H1 (cell line): ENCODE measurements around the gene OR5H6. TPM values are rescaled to one million over a fixed set of nuclear protein-coding genes. Genes with fewer than 3 reads are reported as not detected.

Experiments
- CTCF ChIA-PET: fragments of 300-600 bp; sonication (Branson Sonifier 250); formaldehyde crosslinking; loops from one replicate; lab custom pipeline; 2021; ENCODE audit not compliant: partially characterized antibody; lab: Charles Lee
- POLR2A ChIA-PET: fragments of 300-600 bp; sonication (Branson Sonifier 250); formaldehyde crosslinking; loops from one replicate; lab custom pipeline; 2021; ENCODE audit warnings: inconsistent platforms; ENCODE audit not compliant: partially characterized antibody; lab: Charles Lee
- DNase-seq, 2 experiments: peaks; one replicate each; pipeline versions ENCODE4 v3.0.0 to v3.0.0-alpha.2; 2010 to 2022; ENCODE audit warnings: low spot score in 2 of 2, low read depth in 1 of 2, mixed read lengths in 1 of 2
- FAIRE-seq: peaks from 2 replicates; lab custom pipeline; 2011; peaks lifted over from hg19 to GRCh38; lab: Jason Lieb, UNC
- H2AFZ ChIP-seq: 2 replicates; pipeline ENCODE4 v1.8.1; 2012; ENCODE audit warnings: low read length, inconsistent platforms
- H2AK5ac ChIP-seq: 2 replicates; pipeline ENCODE4 v1.6.1; 2013; ENCODE audit warnings: low read depth, low read length
- H2BK120ac ChIP-seq: replicated peaks from 2 replicates; pipeline ENCODE3; 2013; ENCODE audit warnings: low read depth, low read length, inconsistent platforms
- H2BK12ac ChIP-seq: 2 replicates; pipeline ENCODE4 v1.6.1; 2013; ENCODE audit warnings: low read depth, low read length
- H2BK15ac ChIP-seq: 2 replicates; pipeline ENCODE4 v1.6.1; 2013; ENCODE audit warnings: low read length
- H2BK20ac ChIP-seq: 2 replicates; pipeline ENCODE4 v1.6.1; 2013; ENCODE audit warnings: low read length
- H2BK5ac ChIP-seq: 2 replicates; pipeline ENCODE4 v1.6.1; 2013; ENCODE audit warnings: low read depth, low read length
- H3K14ac ChIP-seq: 2 replicates; pipeline ENCODE4 v1.6.1; 2013; ENCODE audit warnings: inconsistent platforms; ENCODE audit not compliant: insufficient read length
- H3K18ac ChIP-seq: 2 replicates; pipeline ENCODE4 v1.6.1; 2013; ENCODE audit warnings: low read length; ENCODE audit errors: extremely low read depth
- H3K23ac ChIP-seq: 2 replicates; pipeline ENCODE4 v1.6.1; 2013; ENCODE audit warnings: inconsistent platforms; ENCODE audit not compliant: insufficient read length
- H3K23me2 ChIP-seq: 2 replicates; pipeline ENCODE4 v1.6.1; 2013; ENCODE audit warnings: low read depth, low read length
- H3K27ac ChIP-seq: 2 replicates; pipeline ENCODE4 v1.6.1; 2011; ENCODE audit warnings: low read depth, low read length, inconsistent platforms
- H3K27me3 ChIP-seq, 4 experiments: replicated peaks in 1 of 4; 1 replicate in 1 of 4; 2 replicates in 3 of 4; pipeline versions ENCODE4 v1.6.1 to v1.8.1; 2011 to 2013; ENCODE audit warnings: low read length in 3 of 4, mild to moderate bottlenecking in 3 of 4, inconsistent platforms in 2 of 4, mixed read lengths in 2 of 4, moderate library complexity in 1 of 4; ENCODE audit not compliant: control insufficient read depth in 3 of 4, insufficient read depth in 3 of 4; ENCODE audit errors: extremely low read depth in 1 of 4
- H3K36me3 ChIP-seq, 4 experiments: 2 replicates each; pipeline versions ENCODE4 v1.6.1 to v1.8.1; 2011 to 2013; ENCODE audit warnings: mild to moderate bottlenecking in 4 of 4, low read length in 3 of 4, moderate library complexity in 2 of 4, control low read depth in 1 of 4, inconsistent platforms in 1 of 4; ENCODE audit not compliant: insufficient read depth in 4 of 4, control insufficient read depth in 2 of 4
- H3K4ac ChIP-seq: replicated peaks from 2 replicates; pipeline ENCODE3; 2013; ENCODE audit warnings: low read length, low read depth, mixed read lengths, inconsistent platforms; ENCODE audit not compliant: insufficient read length
- H3K4me1 ChIP-seq, 4 experiments: replicated peaks in 1 of 4; 1 replicate in 1 of 4; 2 replicates in 3 of 4; pipeline versions ENCODE4 v1.6.1 to v1.8.1; 2011 to 2013; ENCODE audit warnings: low read length in 3 of 4, inconsistent platforms in 2 of 4, mixed read lengths in 1 of 4; ENCODE audit not compliant: insufficient read depth in 4 of 4, control insufficient read depth in 3 of 4
- H3K4me2 ChIP-seq, 2 experiments: 2 replicates each; pipeline versions ENCODE4 v1.6.1 to v1.8.1; 2011 to 2013; ENCODE audit warnings: low read depth in 2 of 2, low read length in 2 of 2, control low read depth in 1 of 2, inconsistent platforms in 1 of 2, mild to moderate bottlenecking in 1 of 2; ENCODE audit not compliant: insufficient read depth in 1 of 2
- H3K4me3 ChIP-seq, 4 experiments: fragments of 200-600, 300-600 bp in 1 of 4; sonication (generic), shearing (Covaris generic), sonication (Bioruptor Twin) in 1 of 4; 2 replicates each; pipeline versions ENCODE4 v1.5.1 to v1.8.1; 2011 to 2016; ENCODE audit warnings: low read length in 4 of 4, low read depth in 3 of 4, control low read depth in 2 of 4, inconsistent platforms in 2 of 4, mild to moderate bottlenecking in 2 of 4, mixed read lengths in 1 of 4, moderate library complexity in 1 of 4; ENCODE audit not compliant: insufficient read depth in 2 of 4; ENCODE audit errors: extremely low read depth in 1 of 4
- H3K56ac ChIP-seq: replicated peaks from 2 replicates; pipeline ENCODE3; 2013; ENCODE audit warnings: low read depth, mild to moderate bottlenecking, mixed read lengths, low read length, inconsistent platforms; ENCODE audit not compliant: insufficient read length
- H3K79me1 ChIP-seq: 2 replicates; pipeline ENCODE4 v1.6.1; 2013; ENCODE audit warnings: low read depth, low read length, control low read depth
- H3K79me2 ChIP-seq, 2 experiments: 2 replicates each; pipeline versions ENCODE4 v1.6.1 to v1.8.1; 2012 to 2013; ENCODE audit warnings: low read length in 2 of 2, mild to moderate bottlenecking in 2 of 2, inconsistent platforms in 1 of 2; ENCODE audit not compliant: insufficient read depth in 2 of 2, control insufficient read depth in 1 of 2
- H3K9ac ChIP-seq, 4 experiments: replicated peaks in 1 of 4; 1 replicate in 1 of 4; 2 replicates in 3 of 4; pipeline versions ENCODE4 v1.6.1 to v1.8.1; 2011 to 2013; ENCODE audit warnings: low read depth in 3 of 4, low read length in 3 of 4, control low read depth in 2 of 4, mild to moderate bottlenecking in 2 of 4, moderate library complexity in 2 of 4, inconsistent platforms in 1 of 4; ENCODE audit errors: extremely low read depth in 1 of 4
- H3K9me3 ChIP-seq, 2 experiments: 2 replicates each; pipeline versions ENCODE4 v1.6.1 to v1.8.1; 2012 to 2013; ENCODE audit warnings: mild to moderate bottlenecking in 2 of 2, moderate library complexity in 2 of 2, control low read depth in 1 of 2, inconsistent platforms in 1 of 2, low read depth in 1 of 2, low read length in 1 of 2, mixed read lengths in 1 of 2; ENCODE audit not compliant: insufficient read depth in 2 of 2
- H4K20me1 ChIP-seq, 2 experiments: replicated peaks in 1 of 2; 2 replicates each; pipeline versions ENCODE3 to v1.8.1; 2011 to 2013; ENCODE audit warnings: inconsistent platforms in 2 of 2, low read length in 2 of 2, mild to moderate bottlenecking in 1 of 2; ENCODE audit not compliant: insufficient read depth in 2 of 2, control insufficient read depth in 1 of 2
- H4K5ac ChIP-seq: 2 replicates; pipeline ENCODE4 v1.6.1; 2013; ENCODE audit warnings: low read length, low read depth, mixed read lengths, inconsistent platforms; ENCODE audit not compliant: insufficient read length
- H4K8ac ChIP-seq: 2 replicates; pipeline ENCODE4 v1.8.0; 2013; ENCODE audit warnings: mild to moderate bottlenecking, moderate library complexity, low read length, inconsistent platforms; ENCODE audit not compliant: insufficient read depth; ENCODE audit errors: extremely low read depth
- H4K91ac ChIP-seq: replicated peaks from 2 replicates; pipeline ENCODE3; 2013; ENCODE audit warnings: low read length, mixed read lengths, inconsistent platforms; ENCODE audit not compliant: insufficient read length
- ATF2 ChIP-seq: IDR thresholded peaks from 2 replicates; pipeline ENCODE4 v1.6.1; 2012; ENCODE audit warnings: low read length, inconsistent platforms
- CTCF ChIP-seq, 3 experiments: IDR thresholded peaks; 1 replicate in 2 of 3; 2 replicates in 1 of 3; pipeline versions ENCODE4 v1.5.1 to v1.6.1; 2011; ENCODE audit warnings: low read length in 3 of 3, mild to moderate bottlenecking in 3 of 3, inconsistent platforms in 2 of 3, low read depth in 1 of 3, moderate library complexity in 1 of 3; ENCODE audit not compliant: insufficient read depth in 1 of 3; ENCODE audit errors: control extremely low read depth in 1 of 3
- POLR2A ChIP-seq, 2 experiments: IDR thresholded peaks; 1 replicate in 1 of 2; 2 replicates in 1 of 2; pipeline ENCODE4 v1.6.1; 2011; ENCODE audit warnings: low read depth in 2 of 2, low read length in 2 of 2, mild to moderate bottlenecking in 2 of 2; ENCODE audit errors: control extremely low read depth in 1 of 2
- POU5F1 ChIP-seq: IDR thresholded peaks from 2 replicates; pipeline ENCODE4 v1.6.1; 2011; ENCODE audit warnings: low read depth, mild to moderate bottlenecking, low read length, moderate library complexity
- SIRT6 ChIP-seq: IDR thresholded peaks from one replicate; pipeline ENCODE4 v1.7.1; 2012; ENCODE audit warnings: low read length, inconsistent platforms
- WGBS, 2 experiments: shearing (Covaris generic) in 1 of 2; methylation state at CpG; one replicate each; pipeline versions ENCODE4 v1.1.6 to v1.1.7; 2013 to 2015; ENCODE audit warnings: low lambda C conversion rate in 2 of 2, mixed read lengths in 2 of 2, inconsistent platforms in 1 of 2, low coverage in 1 of 2, missing lambda C conversion rate in 1 of 2; ENCODE audit not compliant: insufficient replicate concordance in 2 of 2, insufficient coverage in 1 of 2, insufficient read length in 1 of 2; ENCODE audit errors: extremely low coverage in 1 of 2, missing lambda C conversion rate in 1 of 2; 5-methylcytosine and 5-hydroxymethylcytosine counted together
- polyA plus RNA-seq, 7 experiments: library from polyadenylated mRNA; depleted of rRNA in 3 of 7; stranded (reverse) in 5 of 7; unstranded in 2 of 7; fragments of >200 nt in 5 of 7; fragments of 200-250 nt in 2 of 7; gene quantifications; 1 replicate in 5 of 7; 2 replicates in 1 of 7; 4 replicates in 1 of 7; pipeline versions ENCODE4 v1.2.1 to v1.2.3, GENCODE V29; 2011 to 2013; ENCODE audit warnings: missing spikeins in 2 of 7, mixed read lengths in 2 of 7
- total RNA-seq: library from RNA; stranded (reverse); fragmentation: NEBNext Ultra II Directional; extraction: Animal tissue kit (Norgen Biotek cat#: 25700); gene quantifications from 2 replicates; pipeline ENCODE4 v1.2.1, GENCODE V29; 2021

The OR5H6 gene
- total and polyA plus RNA-seq, 2 of the 8 experiments (the other 6 are each of a cell fraction or from before 2014, with no cell fraction given): 0.06 TPM; not detected in 1

DNA sequence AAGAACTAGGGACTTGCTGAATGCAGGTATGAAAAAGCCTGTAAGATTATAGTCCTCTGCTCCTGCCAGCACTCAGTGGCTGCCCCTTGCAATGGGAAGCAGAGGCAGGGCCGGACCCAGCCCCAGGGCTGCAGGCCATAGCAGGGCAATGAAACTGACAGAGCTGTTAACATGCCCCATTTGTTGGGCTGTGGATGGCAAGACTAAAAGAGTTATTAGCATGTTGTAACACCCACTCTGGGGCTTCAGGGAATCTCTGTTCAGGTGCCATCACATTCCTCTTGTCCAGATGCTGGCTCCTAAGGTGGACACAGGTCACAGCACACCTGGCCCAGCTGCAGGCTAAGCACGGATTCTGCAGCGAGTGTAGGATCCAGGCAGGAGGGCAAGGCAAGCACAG is 10.9 kb downstream of the OR5H6 start:
- Histone ChIP-seq H3K18ac (no peak overlapping the region), H4K91ac (no peak overlapping the region), H3K27me3 (peaks cover 0 to 1% (median 0%) of the 10 kb centered on the region in 4 experiments; a peak in 1 of 7 replicates), H2BK5ac (no peak overlapping the region), H3K9me3 (peaks cover 0 to 4% of the 10 kb centered on the region in 2 experiments; a peak in 2 of 4 replicates), H3K4me2 (no peak overlapping the region), H3K14ac (no peak overlapping the region), H2AFZ (no peak overlapping the region), H3K23me2 (no peaks in the 10 kb centered on the region), H2AK5ac (no peak overlapping the region), H3K4me3 (no peak overlapping the region), H3K4me1 (no peaks in the 10 kb centered on the region), H4K5ac (no peak overlapping the region), H2BK20ac (no peak overlapping the region), H3K23ac (no peak overlapping the region), H3K56ac (no peak overlapping the region), H4K20me1 (no peaks in the 10 kb centered on the region), H3K9ac (no peak overlapping the region), H3K79me2 (no peaks in the 10 kb centered on the region), H3K36me3 (no peaks in the 10 kb centered on the region), H4K8ac (0 out of 2 replicates have a peak overlapping the region, but pooled peaks have one; percentile 21), H2BK120ac (no peak overlapping the region), H3K4ac (no peak overlapping the region), H3K27ac (no peak overlapping the region), H2BK15ac (no peak overlapping the region), H3K79me1 (no peaks in the 10 kb centered on the region), H2BK12ac (no peak overlapping the region)
- TF ChIP-seq CTCF (IDR thresholded peaks at IDR 0.05; ENCODE audit: control extremely low read depth in 1 of 3, insufficient read depth in 1 of 3, low read depth in 1 of 3, low read length in 3 of 3) (no peak), POLR2A (IDR thresholded peaks at IDR 0.05; ENCODE audit: control extremely low read depth in 1 of 2, low read depth in 2 of 2, low read length in 2 of 2) (no peak), ATF2 (no peak), SIRT6 (no peak), POU5F1 (no peak)
- ChIA-PET POLR2A (no interaction called here), CTCF (interaction anchor here (1.4 kb wide), 1 partner anchor 10 kb away, joined by 6 read pairs; no protein-coding TSS in a partner anchor)
- WGBS, 2 experiments: 86% methylated on average over 3 of the region's 3 CpGs; no CpG with 5 or more reads in 1 of the 2 experiments
- FAIRE-seq: no peak
- DNase-seq: no peak
